Measurements from ENCODE around the gene ALKAL2.

Gene ALKAL2

GRCh38 chr2:290090-290722 is 2.3 kb upstream of the ALKAL2 start:
- DNase-seq (ENCODE audit: low spot score), result peak; percentile 77

DNA sequence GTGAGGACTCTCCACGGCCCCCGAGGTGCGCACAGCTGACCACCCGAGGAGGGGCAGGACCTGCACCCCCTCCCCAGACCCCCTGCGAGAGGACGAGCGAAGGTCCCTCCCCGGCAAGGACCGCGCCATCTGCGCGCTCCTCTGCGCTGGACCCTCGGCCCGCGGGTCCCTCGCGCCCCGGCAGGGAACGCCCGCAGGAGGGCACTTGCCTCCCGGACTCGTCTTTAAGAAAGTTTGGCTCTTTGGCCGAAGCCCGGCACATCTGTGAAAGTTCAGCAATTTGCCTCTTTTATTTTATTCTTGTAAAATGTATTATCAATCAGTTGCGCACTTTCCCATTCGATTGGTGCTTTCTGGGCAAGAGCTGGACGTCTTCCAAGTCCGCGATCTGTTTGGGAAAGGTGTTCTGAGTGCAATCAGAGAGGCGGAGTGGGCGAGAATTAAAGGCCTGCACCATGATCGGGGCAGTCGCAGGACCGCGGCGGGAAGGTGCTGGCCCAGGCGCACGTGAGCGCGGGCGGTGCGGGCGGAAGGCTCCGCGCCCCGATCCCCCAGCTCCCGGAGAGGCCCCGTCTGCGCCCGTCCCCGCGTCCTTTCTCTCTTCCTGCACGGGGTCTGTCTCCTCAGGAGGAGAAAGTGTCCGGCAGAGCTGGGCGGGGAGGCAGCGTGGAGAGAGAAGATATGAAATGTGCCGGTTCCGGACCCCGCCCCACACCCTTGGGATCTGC is 1.6 kb upstream of the ALKAL2 start:
- peak; percentile 55 for DNase-seq (ENCODE audit: low spot score)

- DNase-seq (ENCODE audit: low spot score), result no peak
Observed at GRCh38 chr2:288758-289361, 969 bp upstream of the ALKAL2 start.

DNA sequence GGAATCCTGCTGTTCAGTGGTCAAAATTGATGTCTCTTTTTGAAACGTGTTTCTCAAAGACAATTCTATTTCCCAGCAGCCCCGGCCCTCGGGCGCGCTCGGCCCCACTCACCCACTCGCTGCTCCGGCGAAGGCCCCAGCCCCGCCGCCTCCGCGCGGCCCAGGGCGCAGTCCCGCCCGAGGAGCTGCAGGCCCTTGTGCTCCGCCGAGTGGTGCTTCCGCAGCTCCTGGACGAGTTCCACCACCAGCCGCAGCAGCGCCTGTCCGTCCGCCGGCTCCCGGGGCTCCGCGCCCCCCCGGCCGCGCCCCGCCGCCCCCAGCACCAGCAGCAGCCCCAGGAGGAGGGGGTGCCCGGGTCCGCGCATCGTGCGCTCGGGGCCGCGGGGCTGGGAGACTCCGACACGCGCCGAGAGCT is 413 bp downstream of the ALKAL2 start:
- peak; percentile 63 for DNase-seq (ENCODE audit: low spot score)

- DNase-seq (ENCODE audit: low spot score), result no peak
Observed at GRCh38 chr2:286774-287392, 1.0 kb downstream of the ALKAL2 start.

DNA sequence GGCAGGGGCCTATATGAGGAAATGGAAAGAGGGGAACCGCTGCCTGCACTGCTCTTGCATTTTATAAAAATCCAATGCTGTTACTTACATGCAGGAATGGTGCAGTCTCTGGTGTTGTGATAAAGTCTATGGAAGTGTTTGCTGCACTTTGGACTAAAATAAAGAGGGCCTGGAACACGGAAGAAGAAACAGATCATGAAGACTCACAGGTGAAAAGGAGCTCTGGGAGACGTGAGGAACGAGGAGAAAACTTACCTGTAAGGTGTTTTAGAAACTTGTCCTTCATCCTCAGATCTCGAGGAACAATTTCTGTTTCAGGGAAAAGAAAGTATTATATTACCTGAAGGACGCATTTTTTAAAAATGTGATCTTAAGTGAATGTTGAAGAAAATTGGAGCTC is 1.9 kb downstream of the ALKAL2 start:
- DNase-seq (ENCODE audit: low spot score), result no peak

GRCh38 chr2:285531-285930 is 2.4 kb downstream of the ALKAL2 start:
- DNase-seq (ENCODE audit: low spot score), result no peak

DNA sequence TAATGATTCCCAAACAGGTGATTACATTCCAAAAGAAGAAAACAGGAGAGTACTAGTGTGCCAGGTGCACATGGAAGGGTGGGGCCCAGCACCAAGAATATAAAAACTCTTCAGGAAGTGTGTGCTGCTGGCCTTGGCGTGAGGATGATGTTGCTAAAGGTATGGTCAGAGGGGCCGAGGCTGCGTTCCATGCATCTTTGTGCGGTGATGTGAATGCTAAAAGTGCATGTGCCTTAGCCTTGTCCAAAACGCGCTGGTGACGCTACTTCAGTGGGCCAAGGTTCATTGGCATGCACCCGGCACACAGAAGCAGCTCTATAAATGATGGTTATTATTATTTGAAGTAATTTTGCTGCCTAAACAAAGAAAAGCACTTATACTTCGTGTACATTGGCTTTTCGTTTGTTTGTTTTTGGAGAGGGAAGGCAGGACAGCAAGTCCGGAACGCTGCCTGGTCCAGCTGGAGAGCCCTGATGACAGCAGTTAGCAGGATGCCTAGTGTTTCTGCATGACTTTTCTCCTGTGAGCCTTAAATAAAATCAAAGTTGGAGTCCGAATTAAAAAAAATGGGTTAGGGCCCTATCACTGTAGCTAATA is 2.9 kb downstream of the ALKAL2 start:
- no peak for DNase-seq (ENCODE audit: low spot score)

DNA sequence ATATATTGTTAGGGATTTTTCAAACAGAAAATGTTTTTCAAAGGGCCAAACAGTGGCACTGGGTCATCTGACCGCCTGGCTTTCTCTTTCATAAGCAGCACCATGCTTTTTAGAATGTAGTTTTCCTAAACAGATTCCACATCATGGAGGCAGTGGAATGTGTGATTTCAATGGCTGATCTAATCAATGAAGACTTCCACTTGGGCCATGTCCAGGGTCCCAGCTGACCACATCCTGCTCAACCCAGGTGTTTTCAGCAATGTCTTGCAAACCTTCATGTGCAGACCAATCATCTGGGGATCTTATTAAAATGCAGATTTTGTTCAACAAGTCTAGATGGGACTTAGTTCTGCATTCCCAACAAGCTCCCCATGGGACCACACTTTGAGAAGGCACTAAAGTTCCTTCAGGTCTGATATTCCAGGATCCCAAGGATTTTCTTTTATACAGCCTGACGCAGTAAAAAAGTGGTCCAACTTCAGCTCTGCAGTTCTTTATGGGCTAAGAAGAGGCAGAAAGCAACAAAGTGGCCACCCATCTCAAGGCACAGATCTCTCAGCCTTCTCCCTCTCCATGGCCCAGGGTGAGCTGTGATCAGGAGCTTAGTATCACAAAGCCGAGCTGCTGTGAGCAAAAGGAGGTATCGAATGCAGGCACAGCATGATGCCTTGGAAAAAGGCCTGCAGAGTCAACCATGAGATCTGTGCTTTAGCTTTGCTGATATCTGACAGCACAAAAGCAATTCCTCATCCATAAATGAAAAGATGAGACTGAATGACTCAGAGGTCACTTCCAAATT is 3.7 kb downstream of the ALKAL2 start:
- no peak for DNase-seq (ENCODE audit: low spot score)

DNA sequence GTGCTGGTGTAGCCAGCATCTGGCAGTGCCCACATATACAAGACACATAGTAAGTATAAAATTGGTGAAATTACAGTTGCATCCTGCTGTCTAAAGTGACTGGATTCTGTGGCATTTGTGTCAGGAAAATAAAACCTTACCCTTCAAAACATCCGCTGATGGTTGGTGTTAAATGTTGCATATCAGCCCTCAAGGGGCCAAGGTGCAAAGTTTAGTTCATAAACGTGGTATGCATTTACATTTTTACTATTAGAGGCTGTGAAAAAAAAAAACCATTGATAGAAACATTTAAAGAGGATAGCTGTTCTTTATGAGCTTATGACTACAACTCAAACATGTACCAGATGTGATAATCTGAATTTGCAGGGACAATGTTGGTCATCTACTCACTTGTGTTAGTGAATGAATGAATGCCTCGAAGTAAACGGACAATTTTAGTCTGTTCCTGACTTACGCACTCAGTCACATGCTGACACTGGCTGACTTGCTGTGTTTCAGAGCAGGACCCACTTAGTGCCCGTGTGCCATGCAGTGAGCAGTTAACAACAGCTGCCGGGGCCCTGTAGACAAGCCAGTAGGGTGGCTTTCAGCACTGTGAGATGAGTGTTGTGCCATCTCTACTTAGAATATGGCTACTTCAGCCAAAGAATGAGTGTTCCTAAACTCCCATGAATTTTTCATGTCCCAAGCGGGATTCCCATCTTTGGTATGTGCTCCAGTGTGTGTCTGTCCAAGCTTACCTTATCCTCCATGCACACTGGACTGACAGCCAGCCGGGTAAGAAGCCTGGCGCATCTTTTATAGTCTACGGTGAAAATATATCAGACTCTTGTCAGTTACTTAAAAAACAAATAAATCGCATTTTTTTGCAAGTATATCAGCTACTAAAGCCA is 5.3 kb downstream of the ALKAL2 start:
- DNase-seq (ENCODE audit: low spot score), result no peak

DNA sequence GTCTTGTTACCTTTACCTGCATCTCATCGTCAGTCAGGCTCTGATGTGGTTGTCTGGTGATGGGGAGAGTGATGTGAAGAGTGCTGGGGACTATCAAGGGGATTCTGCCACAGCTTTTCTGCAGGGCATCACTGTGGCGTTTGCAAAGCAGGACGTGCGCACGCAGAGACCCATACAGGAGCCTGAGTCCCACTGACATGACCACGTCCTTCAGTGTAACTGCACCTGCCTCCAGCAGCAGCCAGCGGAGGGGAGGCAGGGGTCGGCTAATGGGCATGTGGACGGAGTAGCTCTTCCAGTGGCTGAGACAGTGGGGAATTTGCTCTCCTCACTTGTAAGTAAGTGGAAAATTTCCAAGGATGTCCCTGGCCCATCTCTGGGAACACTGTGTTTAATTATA is 6.5 kb downstream of the ALKAL2 start:
- no peak for DNase-seq (ENCODE audit: low spot score)

- DNase-seq (ENCODE audit: low spot score), result no peak
Observed at GRCh38 chr2:280650-281110, 7.2 kb downstream of the ALKAL2 start.

DNA sequence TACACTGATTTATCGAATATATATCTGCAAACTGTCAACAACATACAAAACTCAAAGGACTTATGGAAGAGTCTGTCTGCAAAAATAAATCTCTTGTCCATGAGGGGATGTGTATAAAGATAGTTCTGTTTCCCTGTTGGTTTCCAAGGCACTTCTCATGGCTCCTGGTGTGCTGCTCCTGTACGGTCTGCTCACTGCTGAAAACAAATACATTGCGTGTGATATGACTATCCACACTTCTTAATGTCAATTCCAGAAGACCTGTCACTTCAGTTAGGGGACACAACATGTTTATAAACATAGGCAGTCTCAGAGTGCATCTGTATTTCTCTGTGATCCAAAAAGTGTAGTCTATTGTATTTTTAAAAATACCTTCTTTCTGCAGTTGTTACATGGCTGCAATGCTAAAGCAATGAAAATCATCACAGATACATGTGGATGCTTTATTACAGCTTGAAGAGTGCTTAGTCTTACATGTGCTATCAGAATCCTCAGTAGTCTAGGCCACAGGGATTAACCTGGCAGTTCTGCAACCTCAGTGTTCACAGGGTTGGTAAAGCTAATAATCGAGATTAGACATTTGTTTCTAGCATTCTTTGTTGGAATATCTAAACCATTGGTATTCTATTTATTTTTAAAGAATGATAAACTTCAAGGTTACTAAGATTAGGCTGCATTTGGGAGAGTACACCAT is 7.8 kb downstream of the ALKAL2 start:
- no peak for DNase-seq (ENCODE audit: low spot score)

DNA sequence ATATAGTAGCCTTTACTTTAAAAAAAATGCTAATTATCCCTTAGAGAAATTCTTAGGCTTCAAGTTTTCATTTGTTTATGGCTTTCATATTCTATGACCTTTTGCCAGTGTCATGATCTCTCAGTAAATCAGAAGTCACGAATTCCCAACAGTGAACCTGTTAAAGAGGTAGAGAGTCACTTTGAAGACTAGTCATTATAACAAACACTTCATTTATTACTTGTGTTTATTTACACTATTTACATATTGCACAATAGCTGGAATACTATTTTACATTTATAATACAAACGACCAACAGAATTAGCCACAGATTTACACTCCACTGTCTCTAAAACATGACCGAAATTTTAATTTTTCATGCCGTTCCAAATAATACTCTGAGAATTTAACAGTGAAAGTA is 8.5 kb downstream of the ALKAL2 start:
- DNase-seq (ENCODE audit: low spot score), result no peak

DNA sequence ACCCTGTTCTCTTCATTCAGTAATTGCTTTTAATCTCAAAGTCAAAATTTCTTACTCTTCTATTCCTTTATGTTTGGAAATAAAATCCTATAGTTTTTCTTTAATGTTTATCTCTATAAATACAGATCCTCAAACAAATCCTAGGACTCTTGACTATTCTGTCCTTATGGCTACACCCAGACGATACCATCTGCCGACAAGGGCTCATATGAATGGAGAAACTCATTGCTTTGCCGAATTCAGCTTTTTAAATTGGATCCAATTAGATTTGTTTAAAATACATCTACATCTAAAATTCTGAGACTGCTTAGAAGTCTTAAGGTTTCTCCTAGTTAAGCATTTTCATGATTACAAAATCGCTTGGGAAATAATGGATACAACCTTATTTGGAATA is 9.0 kb downstream of the ALKAL2 start:
- DNase-seq (ENCODE audit: low spot score), result no peak

DNA sequence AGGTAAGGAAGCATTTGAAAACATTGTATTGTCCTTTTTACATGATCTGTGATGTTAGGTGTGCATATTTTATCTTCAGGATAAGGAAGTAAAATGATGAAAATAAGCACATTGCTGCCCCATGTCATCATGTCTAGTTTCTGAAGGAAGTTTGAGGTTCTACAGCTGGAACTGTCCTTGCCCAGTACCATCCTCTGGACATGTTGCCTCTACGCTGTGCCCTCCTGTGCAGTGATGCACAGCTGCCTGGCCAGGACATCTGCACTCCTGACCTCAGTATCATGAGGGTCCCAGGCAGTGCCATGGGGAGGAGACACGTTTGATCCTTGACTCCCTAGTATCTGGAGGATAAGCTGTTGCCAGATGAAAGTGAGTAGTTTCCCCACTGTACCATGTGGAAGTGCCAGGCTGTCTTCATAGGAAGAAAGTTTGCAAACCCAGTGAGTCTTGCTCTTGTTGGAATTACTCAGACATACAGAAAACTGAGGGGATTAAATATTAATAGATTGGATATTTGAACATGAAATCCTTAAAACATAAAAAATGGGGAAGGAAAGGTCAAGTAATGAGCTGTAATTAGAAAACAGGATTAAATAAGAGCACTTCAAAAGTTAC is 9.5 kb downstream of the ALKAL2 start:
- DNase-seq (ENCODE audit: low spot score), result no peak

DNA sequence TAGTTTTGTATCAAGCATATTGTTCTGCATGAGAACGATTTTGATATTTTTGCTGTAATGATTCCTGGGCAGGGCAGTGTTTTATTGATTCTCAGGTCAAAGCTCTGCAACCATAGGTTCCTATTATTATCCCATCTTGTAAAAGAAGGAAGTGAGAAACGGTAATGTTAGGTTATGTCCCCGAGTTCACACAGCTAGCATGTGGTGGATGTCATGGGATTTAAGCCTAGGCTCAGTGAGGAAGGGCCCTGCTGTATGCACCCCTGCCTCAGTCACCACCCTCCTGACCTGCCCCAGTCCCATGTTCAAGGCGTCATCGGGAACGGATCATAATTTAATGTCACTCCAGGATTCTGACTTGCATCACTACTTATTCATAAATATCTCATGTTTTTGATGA is 12.4 kb downstream of the ALKAL2 start:
- DNase-seq (ENCODE audit: low spot score), result no peak

GRCh38 chr2:274503-274902 is 13.4 kb downstream of the ALKAL2 start:
- no peak for DNase-seq (ENCODE audit: low spot score)

- no peak for DNase-seq (ENCODE audit: low spot score)
Observed at GRCh38 chr2:273333-273732, 14.6 kb downstream of the ALKAL2 start.

DNA sequence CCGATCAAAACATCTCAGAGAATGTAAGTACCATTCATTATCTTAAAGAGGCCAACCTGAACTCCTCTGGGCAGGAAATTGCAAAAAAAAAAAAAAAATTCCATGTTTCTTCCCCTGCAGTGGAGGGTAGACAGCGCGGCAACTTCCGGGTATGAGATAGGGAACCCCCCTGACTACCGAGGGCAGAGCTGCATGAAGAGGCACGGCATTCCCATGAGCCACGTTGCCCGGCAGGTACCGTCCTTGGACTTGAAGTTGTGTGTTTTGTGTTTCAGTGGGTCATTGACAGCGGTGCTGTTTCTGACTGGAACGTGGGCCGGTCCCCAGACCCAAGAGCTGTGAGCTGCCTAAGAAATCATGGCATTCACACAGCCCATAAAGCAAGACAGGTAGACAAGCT is 16.0 kb downstream of the ALKAL2 start:
- no peak for DNase-seq (ENCODE audit: low spot score)

All from D341Med (cell line).